Activated effector memory CD4-positive, alpha-beta T cell treated with Interleukin-2 at 50 U/mL for 16 hours (primary cell): Measurements from ENCODE around the gene IFT88.

Source experiments
- DNase-seq: peaks from one replicate; pipeline ENCODE4 v3.0.0-alpha.2; 2020

Gene IFT88

DNA sequence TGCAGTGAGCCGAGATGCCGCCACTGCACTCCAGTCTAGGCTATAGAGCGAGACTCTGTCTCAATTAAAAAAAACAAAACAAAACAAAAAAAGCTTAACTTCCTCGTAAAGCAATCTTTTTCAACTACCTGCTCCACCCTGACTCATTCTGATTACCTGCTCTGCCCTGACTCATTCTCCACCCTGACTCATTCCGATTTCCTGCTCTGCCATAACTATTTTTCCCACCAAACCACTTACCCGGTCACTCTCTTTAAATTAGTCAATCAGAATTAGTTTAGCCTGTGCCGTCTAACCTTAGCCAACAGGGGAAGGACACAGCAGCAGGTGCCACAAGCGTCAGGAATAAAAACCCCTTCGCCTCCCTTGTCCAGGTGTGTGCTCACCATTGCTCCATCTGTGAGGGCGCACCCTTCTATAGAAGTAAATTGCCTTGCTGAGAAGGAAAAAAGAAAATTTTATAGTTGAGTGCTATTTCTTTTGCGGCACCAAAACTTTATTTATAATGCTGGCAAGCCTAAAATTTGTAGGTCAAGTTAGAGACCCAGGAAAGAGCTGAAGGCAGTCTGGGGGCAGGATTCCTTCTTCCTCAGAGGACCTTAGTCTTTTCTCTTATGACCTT lies 1.7 kb upstream of the IFT88 start:
- no peak for DNase-seq

DNA sequence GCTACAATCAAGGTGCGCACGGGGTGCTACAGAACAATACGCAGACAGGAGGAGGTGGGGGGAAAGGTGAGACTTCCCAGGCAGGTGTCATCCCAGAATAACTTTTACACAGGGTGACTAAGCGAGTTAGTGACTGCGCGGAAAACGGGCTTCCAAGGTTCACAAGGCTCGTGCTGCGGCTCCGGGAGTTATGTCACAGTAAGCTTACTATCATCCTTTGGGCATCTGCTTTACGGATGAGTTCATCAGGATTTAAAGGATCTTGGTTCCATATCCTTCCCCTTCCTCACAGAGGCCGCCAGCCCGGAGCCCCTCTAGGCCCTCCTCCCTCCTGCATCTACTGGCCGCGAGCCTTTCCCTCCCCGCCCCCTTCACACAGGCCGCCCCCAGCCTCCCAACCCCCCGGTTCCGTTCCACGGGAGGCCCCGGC lies 474 bp upstream of the IFT88 start:
- no peak for DNase-seq

DNA sequence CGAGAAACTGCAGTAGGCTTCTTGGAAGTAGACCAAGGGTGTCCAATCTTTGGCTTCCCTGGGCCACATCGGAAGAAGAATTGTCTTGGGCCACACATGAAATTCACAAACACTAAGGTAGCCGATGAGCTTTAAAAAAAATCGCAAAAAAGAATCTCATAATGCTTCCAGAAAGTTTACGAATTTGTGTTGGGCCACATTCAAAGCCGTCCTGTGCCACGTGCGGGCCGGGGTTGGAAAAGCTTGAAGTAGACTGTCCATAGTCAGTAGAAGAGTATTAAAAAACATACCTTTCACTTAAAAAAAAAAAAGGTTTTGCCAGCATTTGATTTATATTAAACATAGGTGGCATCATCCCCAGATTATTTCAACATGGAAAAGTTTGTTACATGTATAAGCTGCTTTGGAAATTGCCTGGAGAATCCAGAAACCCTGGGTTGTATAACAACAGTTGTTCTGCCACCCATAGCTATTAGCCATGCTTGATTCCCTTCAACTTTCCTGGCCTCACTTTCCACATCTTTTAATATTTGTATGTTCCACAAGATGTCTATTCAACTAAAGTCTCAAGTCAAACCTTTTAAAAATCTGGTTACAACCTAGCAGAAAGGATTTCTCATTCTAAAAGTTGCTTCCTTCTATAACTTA lies 1.0 kb downstream of the IFT88 start:
- DNase-seq: no peak

DNA sequence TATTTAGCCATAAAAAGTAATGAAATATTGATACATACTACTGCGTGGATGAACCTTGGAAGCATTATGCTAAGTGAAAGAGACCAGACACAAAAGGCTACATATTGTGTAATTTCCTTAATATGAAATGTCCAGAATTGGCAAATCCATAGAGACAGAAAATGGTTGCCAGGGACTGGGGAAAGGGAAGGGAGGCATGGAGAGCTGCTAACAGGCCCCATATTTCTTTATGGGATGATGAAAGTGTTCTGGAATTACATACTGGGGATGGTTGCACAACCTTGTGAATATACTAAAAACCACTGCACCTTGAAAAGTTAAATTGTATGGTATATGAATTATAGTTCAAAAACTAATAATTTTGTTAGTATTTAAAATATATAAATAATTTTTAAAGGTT lies 3.6 kb downstream of the IFT88 start:
- DNase-seq: no peak

DNA sequence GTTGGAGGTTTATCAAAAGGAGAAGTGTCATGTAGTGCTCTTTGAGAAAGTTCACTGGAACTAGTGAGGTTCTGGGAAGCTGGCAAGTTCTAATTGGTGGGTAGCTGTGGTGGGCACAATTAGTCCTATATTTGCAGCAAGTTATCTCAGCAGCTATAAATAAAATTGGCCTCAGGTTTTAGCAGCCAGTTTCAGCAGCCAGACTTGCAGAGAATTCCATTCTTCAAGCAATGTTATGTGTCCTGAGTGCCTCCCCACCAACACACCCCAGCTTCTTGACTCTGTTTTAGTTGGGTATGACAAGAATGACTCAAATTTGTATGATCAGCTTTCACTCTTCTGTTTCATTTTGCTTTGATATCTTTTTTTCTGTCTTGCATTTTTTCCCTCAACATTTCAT lies 4.7 kb downstream of the IFT88 start:
- DNase-seq: no peak

DNA sequence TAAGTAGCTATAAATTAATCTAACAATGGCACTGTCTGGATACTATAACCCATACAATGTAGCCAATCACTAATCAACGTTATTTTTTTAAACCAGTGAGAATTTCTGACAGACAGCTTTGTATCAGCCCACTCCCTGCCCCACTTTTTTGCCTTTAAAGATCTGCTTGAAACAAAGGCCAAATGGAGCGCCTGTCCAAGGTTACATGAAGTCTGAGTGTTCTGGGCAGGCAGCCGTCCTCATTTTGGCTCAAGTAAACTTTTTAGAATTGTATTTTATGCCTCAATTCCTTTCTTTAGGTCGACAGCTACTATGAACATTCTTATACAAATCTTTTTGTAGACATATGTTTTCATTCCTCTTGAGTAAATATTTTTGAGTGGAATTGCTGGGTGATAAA lies 6.2 kb downstream of the IFT88 start:
- DNase-seq: no peak

- no peak for DNase-seq
These were observed 6.7 kb downstream of the IFT88 start for GRCh38 chr13:20573636-20574035.

- DNase-seq: no peak
These were observed 12.2 kb downstream of the IFT88 start for GRCh38 chr13:20579191-20579590.

GRCh38 chr13:20580257-20580656 lies 13.3 kb downstream of the IFT88 start:
- DNase-seq: no peak

- DNase-seq: no peak
These were observed 15.1 kb downstream of the IFT88 start for GRCh38 chr13:20582026-20582425.

DNA sequence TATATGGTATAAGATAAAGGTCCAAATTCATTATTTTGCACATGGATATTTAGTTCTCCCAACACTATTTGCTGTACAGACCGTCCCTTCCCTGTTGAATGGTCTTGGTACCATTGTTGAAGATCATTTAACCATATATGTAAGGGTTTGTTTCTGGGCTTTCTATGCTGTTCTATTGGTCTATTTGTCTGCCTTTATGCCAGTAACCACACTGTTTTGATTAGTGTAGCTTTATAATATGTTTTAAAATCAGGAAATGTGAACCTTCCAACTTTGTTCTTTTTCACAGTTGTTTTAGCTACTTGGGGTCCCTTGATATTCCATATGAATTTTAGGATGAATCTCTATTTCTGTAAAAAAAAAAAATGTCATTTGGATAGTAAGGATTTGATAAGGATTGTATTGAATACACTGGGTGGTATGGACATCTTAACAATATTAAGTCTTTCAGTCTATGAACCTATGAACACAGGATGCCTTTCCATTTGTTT lies 16.9 kb downstream of the IFT88 start:
- DNase-seq: no peak

- no peak for DNase-seq
These were observed 18.4 kb downstream of the IFT88 start for GRCh38 chr13:20585371-20585770.

GRCh38 chr13:20588529-20589110 lies 21.7 kb downstream of the IFT88 start:
- no peak for DNase-seq

DNA sequence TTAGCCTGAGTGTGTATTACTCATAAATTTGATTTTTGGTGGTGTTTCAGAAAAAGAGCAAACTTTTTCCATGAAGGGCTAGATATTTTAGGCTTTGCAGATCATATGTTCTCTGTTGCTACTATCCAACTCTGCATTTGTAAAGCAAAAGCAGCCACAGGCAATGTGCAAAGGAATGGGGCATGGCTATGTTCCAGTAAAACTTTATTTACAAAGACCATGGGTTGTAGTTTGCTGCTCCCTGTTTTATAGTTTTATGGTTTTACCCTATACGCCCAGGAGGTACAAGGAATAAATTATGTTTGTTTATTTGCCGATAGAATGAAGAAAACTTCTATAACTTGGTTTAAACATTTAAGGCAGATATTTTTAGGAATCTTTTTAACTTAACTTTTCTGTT lies 23.6 kb downstream of the IFT88 start:
- no peak for DNase-seq

GRCh38 chr13:20592606-20593005 lies 25.6 kb downstream of the IFT88 start:
- DNase-seq: no peak

GRCh38 chr13:20594280-20594679 lies 27.3 kb downstream of the IFT88 start:
- DNase-seq: no peak

DNA sequence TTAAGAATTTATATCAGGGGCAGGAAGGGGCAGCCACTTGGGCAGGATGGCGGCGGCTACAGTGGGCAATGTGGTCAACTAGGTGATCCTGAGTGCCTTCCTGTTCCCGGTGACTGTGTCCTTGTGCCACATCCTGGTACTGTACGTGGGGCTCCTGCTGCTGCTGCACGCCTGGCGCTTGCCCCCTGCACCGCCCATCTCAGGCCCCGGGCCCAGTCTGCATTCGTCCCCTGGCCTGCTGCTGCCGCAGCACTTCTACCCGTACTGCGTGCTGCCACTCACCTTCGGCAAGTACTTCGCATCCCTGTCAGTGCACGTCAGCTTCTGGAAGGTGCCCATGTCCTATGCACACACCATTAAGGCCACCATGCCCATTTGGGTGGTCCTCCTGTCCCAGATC lies 40.1 kb downstream of the IFT88 start:
- DNase-seq: no peak

DNA sequence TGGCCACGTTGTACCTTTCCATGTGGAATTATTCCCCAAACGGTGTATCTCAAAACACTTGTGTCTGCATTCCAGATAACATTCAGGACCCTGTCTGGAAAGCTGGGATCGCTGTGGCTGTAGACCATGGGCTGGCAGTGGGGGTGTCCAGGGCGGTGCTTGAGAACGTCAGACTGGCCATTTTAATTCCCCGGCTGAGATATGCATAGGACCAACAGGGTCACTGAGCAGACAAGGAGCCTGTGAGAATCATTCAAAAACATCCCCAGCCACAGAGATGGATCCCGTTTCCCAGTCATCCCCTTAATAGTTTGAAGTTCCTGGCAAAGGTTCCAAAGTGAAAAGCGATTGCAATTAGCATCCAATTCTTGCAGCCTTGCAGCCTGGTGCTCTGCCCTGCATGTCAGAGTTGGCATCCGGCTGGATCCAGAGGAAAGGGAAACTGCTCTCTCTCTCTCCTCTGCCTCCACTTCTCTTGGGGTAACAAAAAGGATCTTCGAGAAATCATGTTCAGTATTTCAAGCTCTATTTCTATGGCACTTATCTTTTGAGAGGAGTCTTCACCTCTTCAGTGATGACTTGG lies 41.6 kb downstream of the IFT88 start:
- DNase-seq: no peak

GRCh38 chr13:20609145-20609544 lies 42.2 kb downstream of the IFT88 start:
- no peak for DNase-seq

DNA sequence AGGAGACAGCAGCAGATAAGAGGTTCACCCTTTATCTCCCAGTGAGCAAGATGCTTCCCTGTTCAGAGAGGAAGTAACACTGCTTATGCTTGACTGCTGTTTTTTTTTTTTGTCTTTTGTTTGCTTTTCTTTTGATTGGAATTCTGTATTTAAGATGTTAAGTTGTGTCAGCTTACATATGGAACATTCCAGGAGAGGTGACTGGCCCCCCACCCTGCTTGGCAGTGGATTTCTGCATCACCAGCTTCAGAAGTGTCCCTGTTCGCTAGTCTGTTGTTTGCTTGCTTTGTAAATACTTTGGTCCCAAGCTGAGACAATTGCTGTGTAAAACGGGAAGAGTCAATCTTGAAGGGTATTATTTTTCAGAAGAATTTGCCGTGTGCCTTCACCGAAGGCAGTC lies 43.0 kb downstream of the IFT88 start:
- no peak for DNase-seq

DNA sequence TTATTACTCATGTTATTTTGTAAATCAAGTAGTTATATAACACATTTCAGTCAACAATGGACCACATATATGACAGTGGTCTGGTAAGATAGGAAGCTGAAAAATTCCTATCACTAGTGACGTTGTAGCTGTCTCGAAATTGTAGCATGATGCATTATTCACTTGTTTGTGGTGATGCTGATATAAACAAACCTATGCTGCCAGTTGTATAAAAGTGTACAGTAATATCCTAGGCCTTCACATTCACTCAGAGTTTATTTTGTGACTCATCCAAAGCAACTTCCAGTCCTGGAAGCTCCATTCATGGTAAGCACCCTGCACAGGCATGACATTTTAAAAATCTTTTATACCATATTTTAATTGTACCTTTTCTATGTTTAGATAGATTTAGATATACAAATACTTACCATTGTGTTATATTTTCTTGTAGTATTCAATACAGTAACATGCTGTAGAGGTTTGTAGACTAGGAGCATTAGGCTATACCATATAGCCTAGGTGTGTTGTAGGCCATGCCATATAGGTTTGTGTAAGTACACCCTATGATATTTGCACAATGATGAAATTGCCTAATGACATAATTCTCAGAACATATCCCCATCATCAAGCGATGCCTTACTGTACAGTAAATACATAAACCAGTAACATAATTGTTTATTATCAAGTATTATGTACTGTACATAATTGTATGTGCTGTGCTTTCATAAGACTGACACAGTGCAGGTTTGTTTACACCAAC lies 49.3 kb downstream of the IFT88 start:
- DNase-seq: no peak

GRCh38 chr13:20623000-20623399 lies 56.0 kb downstream of the IFT88 start:
- no peak for DNase-seq

DNA sequence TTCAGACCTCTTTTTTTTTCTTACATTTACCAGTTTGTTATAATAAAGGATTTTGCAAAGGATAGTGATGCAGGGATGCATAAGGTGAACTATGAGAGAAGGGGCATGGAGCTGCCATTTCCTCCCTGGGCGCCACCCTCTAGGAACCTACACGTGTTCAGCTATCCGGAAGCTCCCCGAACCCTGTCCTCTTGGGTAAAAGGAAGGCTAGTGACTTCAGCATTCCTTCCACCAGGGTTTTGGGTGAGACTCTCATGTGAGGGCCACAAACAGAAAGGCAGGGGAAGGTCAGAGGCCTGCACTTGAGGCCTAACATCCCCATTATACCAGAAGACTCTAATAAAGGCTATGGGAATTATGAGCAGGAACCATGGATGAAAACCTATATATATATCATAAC lies 57.3 kb downstream of the IFT88 start:
- no peak for DNase-seq
